GM12892 (cell line): ENCODE results near the gene METAP2.

Source experiments
- POLR2A ChIP-seq: IDR thresholded peaks from 2 replicates; pipeline ENCODE4 v1.6.1; 2011; ENCODE audit warnings: low read depth, low read length, control low read depth
- POLR2AphosphoS5 ChIP-seq: IDR thresholded peaks from 2 replicates; pipeline ENCODE4 v1.6.1; 2011; ENCODE audit warnings: low read depth, low read length, control low read depth
- TAF1 ChIP-seq: IDR thresholded peaks from 2 replicates; pipeline ENCODE4 v1.6.1; 2011; ENCODE audit warnings: low read depth, mild to moderate bottlenecking, control low read depth, low read length, borderline replicate concordance

DNA sequence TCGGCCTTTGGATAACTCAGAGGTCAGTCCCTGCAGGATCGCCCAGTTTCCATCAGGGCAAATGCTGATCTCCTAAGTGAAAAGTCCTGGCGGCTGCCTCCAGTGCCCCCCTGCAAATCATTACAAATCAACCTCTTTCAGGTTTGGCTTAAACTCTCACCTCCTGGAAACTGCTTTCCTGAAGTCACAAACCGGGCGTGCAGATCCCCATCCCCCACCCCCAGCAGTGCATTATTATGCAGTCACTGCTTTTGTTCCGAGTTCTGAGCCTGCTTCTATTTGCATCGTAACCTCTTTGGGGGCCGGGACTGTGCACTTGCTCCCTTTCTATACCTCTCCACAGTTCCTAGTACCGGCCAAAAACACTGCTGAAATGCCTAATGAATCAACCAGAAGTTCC is 77.4 kb downstream of the METAP2 start, which contains the start of gene USP44:
- no peak for TF ChIP-seq POLR2A
- TF ChIP-seq POLR2AphosphoS5 = no peak
- no peak for TF ChIP-seq TAF1
